HepG2 (cell line): ENCODE measurements around the gene SEH1L.

Experiments used
- MNT ChIP-seq: fragments of 450-650 bp; IDR thresholded peaks from 2 replicates; pipeline ENCODE4 v1.6.1; 2016
- PAXIP1 ChIP-seq: sonication (generic); formaldehyde crosslinking; conservative IDR thresholded peaks from 2 replicates; pipeline ENCODE4 v1.4.0; 2020; ENCODE audit warnings: mild to moderate bottlenecking, missing genetic modification reagents, moderate library complexity
- PBX2 ChIP-seq: IDR thresholded peaks from 2 replicates; pipeline ENCODE4 v1.6.1; 2016; ENCODE audit warnings: control low read depth
- PBX3 ChIP-seq: sonication (generic); formaldehyde crosslinking; IDR thresholded peaks from 2 replicates; pipeline ENCODE4 v1.8.1; 2023; ENCODE audit warnings: missing genetic modification reagents, inconsistent platforms, borderline replicate concordance
- POLR2A ChIP-seq, 2 experiments: IDR thresholded peaks; 2 replicates each; pipeline ENCODE4 v1.6.1; 2011; ENCODE audit warnings: low read depth in 2 of 2, low read length in 2 of 2, mild to moderate bottlenecking in 1 of 2, moderate library complexity in 1 of 2; ENCODE audit not compliant: insufficient read depth in 1 of 2
- REST ChIP-seq, 2 experiments: IDR thresholded peaks; 2 replicates each; pipeline ENCODE4 v1.6.1; 2011 to 2012; ENCODE audit warnings: low read length in 2 of 2, borderline replicate concordance in 1 of 2, low read depth in 1 of 2, mild to moderate bottlenecking in 1 of 2, moderate library complexity in 1 of 2
- SETDB1 ChIP-seq: sonication (generic); formaldehyde crosslinking; IDR thresholded peaks from 2 replicates; pipeline ENCODE4 v1.5.1; 2020; ENCODE audit warnings: missing genetic modification reagents, mild to moderate bottlenecking, borderline replicate concordance
- SMARCE1 ChIP-seq: fragments of 450-650 bp; IDR thresholded peaks from 2 replicates; pipeline ENCODE4 v1.6.1; 2017; ENCODE audit warnings: borderline replicate concordance
- ZBTB33 ChIP-seq: sonication (generic); formaldehyde crosslinking; IDR thresholded peaks from 2 replicates; pipeline ENCODE4 v1.4.0; 2020; ENCODE audit warnings: missing genetic modification reagents
- ZBTB46 ChIP-seq: sonication (generic); formaldehyde crosslinking; IDR thresholded peaks from 2 replicates; pipeline ENCODE4 v1.4.0; 2020; ENCODE audit warnings: mild to moderate bottlenecking, missing genetic modification reagents, borderline replicate concordance
- ZNF24 ChIP-seq: fragments of 450-650 bp; IDR thresholded peaks from 2 replicates; pipeline ENCODE4 v1.6.1; 2017; ENCODE audit warnings: antibody characterized with exemption, mild to moderate bottlenecking

GRCh38 chr18:12906119-12906518 is 41.7 kb upstream of the SEH1L start:
- TF ChIP-seq ZBTB33 (CRISPR knock-in tag) = no peak
- TF ChIP-seq SMARCE1 = no peak
- no peak for TF ChIP-seq POLR2A (IDR thresholded peaks at IDR 0.05; ENCODE audit: insufficient read depth in 1 of 2, low read depth in 2 of 2, low read length in 2 of 2)
- no peak for TF ChIP-seq SETDB1 (CRISPR knock-in tag)
- TF ChIP-seq PAXIP1 (CRISPR knock-in tag) = no peak
- no peak for TF ChIP-seq ZBTB46 (CRISPR knock-in tag)
- TF ChIP-seq REST (IDR thresholded peaks at IDR 0.05; ENCODE audit: borderline replicate concordance in 1 of 2, low read depth in 1 of 2, low read length in 2 of 2) = no peak
- TF ChIP-seq ZNF24 = no peak
- no peak for TF ChIP-seq PBX3 (CRISPR knock-in tag)
- TF ChIP-seq MNT = no peak
- TF ChIP-seq PBX2 (CRISPR knock-in tag) = no peak
